T-helper 1 cell (primary cell): ENCODE results near the gene SERGEF.

Experiments used
- DNase-seq, 5 donors: peaks; one replicate each; pipeline ENCODE4 v3.0.0-alpha.2; 2012 to 2020

The SERGEF gene

DNA sequence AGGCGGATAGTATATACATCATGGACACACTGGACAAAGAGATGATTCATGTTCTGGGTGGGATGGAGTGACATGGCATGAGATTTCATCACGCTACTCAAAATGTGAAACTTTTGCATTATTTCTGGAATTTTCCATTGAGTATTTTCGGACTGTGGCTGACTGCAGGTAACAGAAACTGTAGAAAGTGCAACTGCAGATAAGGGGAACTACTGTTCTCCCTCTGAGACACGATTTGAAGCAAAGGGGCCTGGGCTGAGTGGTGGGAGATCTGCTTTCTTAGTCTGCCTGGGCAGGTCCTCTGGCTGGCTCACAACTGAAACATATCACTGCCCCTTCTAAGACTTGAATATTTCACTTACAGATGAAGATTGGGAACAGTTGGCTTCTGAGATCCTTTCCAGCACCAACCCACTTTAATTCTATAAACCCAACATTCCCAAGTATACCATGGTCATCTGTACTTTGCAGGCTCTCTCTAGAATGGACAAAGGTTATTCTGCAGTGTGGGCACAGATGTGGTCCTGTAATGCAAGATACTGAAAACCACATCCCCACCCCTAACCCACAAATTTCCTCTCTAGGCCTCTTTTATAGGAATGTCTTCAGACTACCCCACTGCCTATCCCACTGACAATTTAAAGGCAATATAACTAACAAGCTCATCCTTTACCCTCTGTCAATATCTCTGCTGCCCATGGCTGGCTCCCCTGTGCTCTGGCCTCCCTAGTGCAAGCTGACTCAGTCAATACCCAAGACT is 157.1 kb downstream of the SERGEF start:
- DNase-seq: no peak

- no peak for DNase-seq
Observed at GRCh38 chr11:17853280-17853679, 159.6 kb downstream of the SERGEF start.

DNA sequence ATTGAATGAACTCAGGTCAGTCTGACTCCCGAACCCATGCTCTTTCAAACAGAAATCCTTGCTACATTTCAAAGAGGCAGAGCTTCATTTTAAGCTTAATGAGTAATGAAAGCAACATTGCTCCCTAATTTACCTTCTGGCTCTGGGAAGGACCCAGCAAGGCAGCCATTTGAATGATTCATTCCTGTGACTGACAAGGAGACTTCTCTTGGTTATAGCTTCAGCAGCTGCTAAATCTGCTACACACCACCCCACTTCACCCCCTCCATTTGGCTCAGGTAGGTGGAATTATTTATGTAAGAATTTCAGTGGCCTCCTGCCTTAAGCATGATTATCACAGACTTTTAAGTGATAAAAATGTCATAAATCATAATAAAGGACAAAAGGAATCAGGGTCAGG is 160.6 kb downstream of the SERGEF start:
- no peak for DNase-seq

DNA sequence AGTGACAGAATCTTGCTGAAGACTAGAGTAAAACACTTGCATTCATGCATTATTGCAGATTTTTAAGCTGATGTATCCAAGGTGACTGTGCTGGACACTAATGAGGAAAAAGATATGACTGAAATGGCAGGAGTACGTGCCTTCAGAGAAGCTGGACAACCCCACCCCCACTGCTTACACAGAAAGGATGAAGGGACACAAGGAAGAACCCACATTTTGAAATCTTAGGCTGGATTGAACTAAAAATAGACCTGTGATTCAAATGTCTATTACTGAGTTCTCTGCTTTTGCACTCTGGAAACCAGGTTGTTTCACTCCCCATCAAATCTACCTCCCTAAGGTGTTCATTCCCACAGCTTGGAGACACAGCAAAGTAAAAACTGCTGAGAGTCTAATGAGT is 161.2 kb downstream of the SERGEF start:
- DNase-seq: no peak

DNA sequence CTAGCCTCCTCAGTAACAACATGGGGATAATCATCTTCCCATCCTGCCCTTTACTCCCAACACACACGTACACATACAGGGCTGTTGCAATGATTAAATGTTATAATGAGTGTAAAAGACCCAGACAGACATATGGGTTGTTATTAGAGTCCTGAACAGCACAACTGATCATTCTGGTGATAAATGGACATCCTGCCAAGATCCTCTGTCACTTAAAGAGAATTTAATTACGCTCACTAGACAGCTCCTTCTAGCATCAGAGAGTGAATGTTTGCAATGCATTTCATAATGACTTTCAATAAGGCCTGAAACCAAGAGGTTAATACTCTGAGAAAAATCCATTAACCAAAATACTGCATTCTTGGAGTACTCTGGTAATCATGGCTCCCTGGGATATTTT is 162.5 kb downstream of the SERGEF start:
- no peak for DNase-seq

- DNase-seq: no peak
Observed at GRCh38 chr11:17848715-17849114, 164.1 kb downstream of the SERGEF start.

- DNase-seq: no peak
Observed at GRCh38 chr11:17846852-17847453, 165.9 kb downstream of the SERGEF start.

DNA sequence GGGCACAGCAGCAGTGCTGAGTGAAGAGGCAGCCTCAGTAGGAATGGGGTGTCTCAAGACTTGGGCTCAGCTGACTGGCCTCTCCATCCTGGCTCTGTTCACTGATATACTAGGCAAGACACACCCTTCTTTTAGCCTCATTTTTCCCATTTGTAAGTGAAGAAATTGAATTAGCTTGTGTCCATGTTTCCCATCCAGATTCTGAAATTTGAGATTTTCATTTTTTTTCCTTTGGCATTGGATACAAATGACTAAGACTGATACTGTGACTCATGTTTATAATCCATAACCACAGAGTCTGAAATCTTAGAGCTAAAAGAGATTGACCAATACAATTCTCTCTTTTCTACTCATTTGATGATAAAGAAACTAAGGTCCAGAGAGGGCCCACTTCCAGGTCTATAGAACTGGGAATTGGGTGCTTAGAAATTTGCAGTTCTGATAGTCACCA is 167.4 kb downstream of the SERGEF start:
- DNase-seq: no peak

DNA sequence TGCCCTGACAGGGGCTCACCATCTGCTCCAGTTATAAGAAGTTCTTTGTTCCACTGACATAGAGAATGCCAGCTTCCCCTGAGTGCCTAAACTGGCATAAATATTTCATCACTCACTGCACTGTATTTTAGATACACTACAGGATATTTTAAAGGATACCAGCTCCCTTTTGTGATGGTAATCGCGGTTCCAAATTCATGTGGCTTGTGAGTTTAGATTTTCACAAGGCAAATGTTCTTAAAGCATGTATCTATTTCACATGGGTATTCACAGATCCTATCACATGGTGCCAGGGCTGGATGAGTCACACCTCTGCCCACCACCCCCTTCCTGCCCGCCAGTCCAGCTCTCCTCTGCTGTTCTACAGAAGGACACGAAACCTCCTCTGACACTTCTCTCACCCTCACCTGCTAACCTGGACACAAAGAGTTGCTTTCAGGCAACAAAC is 172.7 kb downstream of the SERGEF start:
- DNase-seq: no peak

DNA sequence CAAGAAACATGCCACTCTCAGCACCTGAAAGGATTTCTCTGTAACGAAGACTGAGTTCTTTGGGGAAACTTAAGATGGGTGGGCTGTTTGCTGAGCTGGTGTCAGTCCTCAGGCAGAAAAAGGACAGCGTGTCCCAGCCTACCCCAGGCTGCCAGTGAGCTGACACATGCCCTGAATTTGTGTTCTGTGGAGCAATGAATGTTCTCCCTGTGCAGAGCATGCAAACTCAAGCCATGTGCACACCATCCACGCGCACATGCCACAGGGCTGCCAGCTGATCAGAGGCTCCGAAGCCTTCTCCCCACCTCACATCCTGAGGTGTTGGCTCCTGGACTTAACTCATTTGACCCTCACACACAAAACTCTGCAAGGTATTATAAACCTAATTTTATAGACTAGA is 173.4 kb downstream of the SERGEF start:
- DNase-seq: no peak

DNA sequence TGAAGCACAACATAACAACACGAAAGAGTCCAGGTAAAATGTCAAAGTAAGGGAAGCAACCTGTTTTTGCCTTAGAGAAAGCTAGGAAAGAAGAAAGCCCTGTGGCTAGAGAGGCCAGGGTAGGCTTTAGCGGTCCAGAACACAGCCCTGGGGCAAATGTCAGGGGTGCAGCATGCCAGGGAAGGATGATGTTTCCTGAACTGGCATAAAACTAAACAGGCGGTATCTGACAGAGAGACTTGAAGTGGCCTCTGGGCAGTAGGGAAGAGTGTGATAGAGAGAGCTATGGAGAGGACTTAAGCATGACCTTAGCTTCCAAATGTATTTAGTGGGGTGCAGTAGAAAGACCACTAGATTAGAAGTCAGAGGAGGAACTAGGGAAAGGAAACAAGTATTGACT is 174.7 kb downstream of the SERGEF start:
- DNase-seq: no peak

GRCh38 chr11:17831883-17832282 is 181.0 kb downstream of the SERGEF start:
- DNase-seq: no peak

GRCh38 chr11:17831228-17831627 is 181.6 kb downstream of the SERGEF start:
- no peak for DNase-seq

DNA sequence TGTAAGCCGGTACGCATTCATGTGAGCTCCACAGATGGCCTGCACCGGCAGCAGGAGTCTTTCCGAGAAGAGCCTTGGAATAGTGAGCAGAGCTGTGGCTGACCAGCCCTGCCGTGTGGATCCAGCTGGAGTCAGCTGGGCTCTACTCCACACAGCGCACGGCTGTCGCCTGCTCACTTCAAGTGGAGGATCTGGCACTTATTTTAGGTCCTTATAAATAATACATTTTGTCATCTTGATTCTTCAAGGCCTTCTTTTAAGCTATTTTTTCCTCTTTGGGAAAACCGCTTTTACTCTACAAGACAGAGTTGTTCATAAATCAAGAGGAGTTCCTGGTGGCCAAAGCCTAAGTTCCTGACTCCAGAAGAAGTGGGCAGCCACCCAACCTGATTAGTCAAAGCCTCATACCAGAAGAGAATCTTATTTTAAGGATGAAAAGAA is 184.5 kb downstream of the SERGEF start:
- DNase-seq: no peak

DNA sequence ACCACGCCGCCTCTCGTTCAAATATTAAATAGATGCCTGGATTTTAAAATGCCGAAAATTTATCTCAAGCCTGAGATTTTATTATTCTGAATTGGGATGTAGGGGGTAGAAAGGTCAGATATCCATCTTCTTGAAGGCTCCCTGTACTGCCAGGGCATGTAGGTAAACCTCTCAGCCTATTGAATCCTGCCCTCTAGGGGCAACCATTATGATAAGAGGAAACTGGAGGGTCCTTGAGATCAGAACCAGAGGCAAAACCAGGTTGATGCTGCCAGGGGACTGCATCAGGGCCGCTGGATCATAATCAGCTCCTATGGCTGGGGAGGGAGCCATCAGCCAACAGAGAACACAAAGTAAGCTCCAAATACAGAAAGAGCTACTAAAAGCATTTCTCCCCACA is 185.8 kb downstream of the SERGEF start:
- no peak for DNase-seq

DNA sequence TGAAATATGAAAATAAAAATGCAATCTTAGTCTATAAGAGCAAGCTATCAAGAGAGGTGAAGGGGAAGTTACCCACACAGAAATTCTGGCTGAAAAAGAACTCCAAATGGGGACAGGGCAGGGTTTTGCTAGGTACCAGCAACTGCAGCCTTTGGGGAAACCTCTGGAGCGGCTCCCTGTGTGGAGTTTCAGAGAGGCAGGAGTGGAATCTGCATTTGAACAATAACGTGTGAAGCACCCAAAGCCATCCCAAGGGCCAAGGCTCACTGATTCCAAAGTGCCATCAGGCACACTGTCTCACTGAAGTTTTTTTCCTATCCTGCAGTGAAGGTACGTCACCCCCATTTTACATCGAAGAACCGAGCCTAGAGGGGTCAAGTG is 190.5 kb downstream of the SERGEF start:
- no peak for DNase-seq

GRCh38 chr11:17821648-17822400 is 191.0 kb downstream of the SERGEF start:
- DNase-seq: no peak

- DNase-seq: no peak
Observed at GRCh38 chr11:17816232-17816931, 196.5 kb downstream of the SERGEF start.

GRCh38 chr11:17814546-17814945 is 198.3 kb downstream of the SERGEF start:
- no peak for DNase-seq

GRCh38 chr11:17813391-17814059 is 199.3 kb downstream of the SERGEF start:
- no peak for DNase-seq

GRCh38 chr11:17812865-17813187 is 200.0 kb downstream of the SERGEF start:
- no peak for DNase-seq

GRCh38 chr11:17812091-17812864 is 200.6 kb downstream of the SERGEF start:
- DNase-seq: no peak
